Vagina (tissue), 2 donors: ENCODE data around the gene DOCK1. TPM values are rescaled to one million over a fixed set of nuclear protein-coding genes. Genes with fewer than 3 reads are reported as not detected.

Experiments used
- DNase-seq, 2 donors: peaks; one replicate each; pipeline ENCODE4 v3.0.0-alpha.2; 2017; ENCODE audit errors: extremely low spot score in 2 of 2
- H3K27ac ChIP-seq: fragments of 200-600 bp; sonication (generic); one replicate; pipeline ENCODE4 v1.5.1; 2019
- H3K27me3 ChIP-seq: fragments of 200-600 bp; sonication (generic); one replicate; pipeline ENCODE4 v1.5.1; 2019
- H3K36me3 ChIP-seq, 2 donors: fragments of 200-600 bp; sonication (generic); one replicate each; pipeline ENCODE4 v1.5.1; 2017 to 2019
- H3K4me1 ChIP-seq: fragments of 200-600 bp; sonication (generic); one replicate; pipeline ENCODE4 v1.5.1; 2019
- H3K4me3 ChIP-seq, 2 donors: fragments of 200-600 bp; sonication (generic); 1 replicate in 1 of 2; 2 replicates in 1 of 2; pipeline ENCODE4 v1.5.1; 2016 to 2019
- H3K9me3 ChIP-seq: fragments of 200-600 bp; sonication (generic); one replicate; pipeline ENCODE4 v1.5.1; 2019
- POLR2A ChIP-seq, 2 donors: fragments of 450-650 bp; IDR thresholded peaks; one replicate each; pipeline ENCODE4 v1.6.1; 2017; ENCODE audit warnings: antibody characterized with exemption in 2 of 2, mild to moderate bottlenecking in 2 of 2, moderate library complexity in 2 of 2
- POLR2AphosphoS5 ChIP-seq, 2 donors: sonication (generic); formaldehyde crosslinking; IDR thresholded peaks; one replicate each; pipeline ENCODE4 v1.9.0; 2017; ENCODE audit warnings: antibody characterized with exemption in 2 of 2, mild to moderate bottlenecking in 2 of 2, low read depth in 1 of 2; ENCODE audit not compliant: insufficient read depth in 1 of 2
- intact Hi-C: fragments of 100-400 bp; cut with DNase I; formaldehyde crosslinking; loops from one replicate; pipeline ENCODE4 v1.15.1; 2023
- total RNA-seq: library from RNA; depleted of rRNA; stranded (reverse); fragments of >200 nt; gene quantifications from one replicate; pipeline ENCODE4 v1.2.3, GENCODE V29; 2016
- TF ChIP-seq, protein P1 (sequence below), 3 experiments: fragments of 450-650 bp in 2 of 3; fragments of 200-600 bp in 1 of 3; sonication (generic) in 1 of 3; IDR thresholded peaks; one replicate each; pipeline ENCODE4 v1.5.1; 2017 to 2019; ENCODE audit warnings: antibody characterized with exemption in 3 of 3, mild to moderate bottlenecking in 2 of 3, moderate library complexity in 2 of 3

Gene DOCK1
- total RNA-seq, 1 donor from 2014 or later = 64.6 TPM

DNA sequence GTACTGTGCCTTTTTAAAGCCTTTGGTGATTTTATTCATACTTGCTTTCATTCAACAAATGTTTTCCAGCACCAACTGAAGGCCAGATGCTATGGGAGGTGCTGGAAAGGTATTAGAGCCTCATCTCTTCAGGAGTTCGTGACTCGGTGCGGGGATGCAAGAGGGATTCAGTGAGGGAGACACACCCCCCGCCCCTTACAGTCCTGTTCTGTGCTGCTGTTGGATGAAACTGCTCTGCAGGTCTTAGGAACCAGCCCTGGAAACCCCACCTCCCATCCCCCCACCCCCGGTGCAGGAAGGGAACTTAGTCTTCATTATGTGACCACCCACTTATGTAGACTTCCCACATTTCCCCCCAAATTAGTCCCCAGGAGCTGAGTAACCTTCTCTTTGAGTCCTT is 180.7 kb downstream of the DOCK1 start:
- intact Hi-C loops = no loop called here
- no peak for DNase-seq

DNA sequence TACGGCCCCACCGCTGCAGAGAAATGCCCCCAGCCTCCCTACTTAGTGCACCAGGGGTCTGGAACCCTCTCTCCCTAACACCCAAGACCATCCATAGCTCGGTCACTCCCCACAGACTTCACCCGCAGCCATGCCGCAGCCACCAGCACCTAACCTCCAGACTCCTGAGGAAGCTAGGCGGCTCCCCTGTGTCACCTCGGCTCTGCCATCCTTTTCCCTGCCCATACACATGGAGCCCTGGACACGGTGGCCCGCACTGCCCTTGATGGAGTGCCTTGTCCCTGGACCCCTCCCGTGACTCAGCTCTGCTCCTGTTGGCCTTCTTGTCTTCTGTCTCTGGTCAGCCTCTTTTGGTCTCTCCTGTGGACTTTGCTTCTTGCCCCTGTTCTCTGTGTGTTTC is 183.7 kb downstream of the DOCK1 start:
- TF ChIP-seq, protein P1, sequence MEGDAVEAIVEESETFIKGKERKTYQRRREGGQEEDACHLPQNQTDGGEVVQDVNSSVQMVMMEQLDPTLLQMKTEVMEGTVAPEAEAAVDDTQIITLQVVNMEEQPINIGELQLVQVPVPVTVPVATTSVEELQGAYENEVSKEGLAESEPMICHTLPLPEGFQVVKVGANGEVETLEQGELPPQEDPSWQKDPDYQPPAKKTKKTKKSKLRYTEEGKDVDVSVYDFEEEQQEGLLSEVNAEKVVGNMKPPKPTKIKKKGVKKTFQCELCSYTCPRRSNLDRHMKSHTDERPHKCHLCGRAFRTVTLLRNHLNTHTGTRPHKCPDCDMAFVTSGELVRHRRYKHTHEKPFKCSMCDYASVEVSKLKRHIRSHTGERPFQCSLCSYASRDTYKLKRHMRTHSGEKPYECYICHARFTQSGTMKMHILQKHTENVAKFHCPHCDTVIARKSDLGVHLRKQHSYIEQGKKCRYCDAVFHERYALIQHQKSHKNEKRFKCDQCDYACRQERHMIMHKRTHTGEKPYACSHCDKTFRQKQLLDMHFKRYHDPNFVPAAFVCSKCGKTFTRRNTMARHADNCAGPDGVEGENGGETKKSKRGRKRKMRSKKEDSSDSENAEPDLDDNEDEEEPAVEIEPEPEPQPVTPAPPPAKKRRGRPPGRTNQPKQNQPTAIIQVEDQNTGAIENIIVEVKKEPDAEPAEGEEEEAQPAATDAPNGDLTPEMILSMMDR (IDR thresholded peaks at IDR 0.05) = no peak
- Histone ChIP-seq H3K9me3 (no peaks in the 10 kb centered on the region), H3K4me1 (no peaks in the 10 kb centered on the region), H3K27ac (no peak overlapping the region), H3K36me3 (no peaks in the 10 kb centered on the region), H3K4me3 (no peak overlapping the region), H3K27me3 (no peaks in the 10 kb centered on the region)
- DNase-seq = no peak
- intact Hi-C loops = no loop called here

More for the DNA sequence above, 180.7 kb downstream of the DOCK1 start:
- Histone ChIP-seq H3K9me3 (no peaks in the 10 kb centered on the region), H3K4me3 (no peak overlapping the region), H3K27me3 (no peaks in the 10 kb centered on the region), H3K4me1 (no peaks in the 10 kb centered on the region), H3K27ac (no peak overlapping the region), H3K36me3 (no peaks in the 10 kb centered on the region)
- TF ChIP-seq, protein P1 (IDR thresholded peaks at IDR 0.05) = no peak
- TF ChIP-seq POLR2A (IDR thresholded peaks at IDR 0.05) (no peak), POLR2AphosphoS5 (IDR thresholded peaks at IDR 0.05; ENCODE audit: insufficient read depth in 1 of 2, low read depth in 1 of 2) (no peak)

DNA sequence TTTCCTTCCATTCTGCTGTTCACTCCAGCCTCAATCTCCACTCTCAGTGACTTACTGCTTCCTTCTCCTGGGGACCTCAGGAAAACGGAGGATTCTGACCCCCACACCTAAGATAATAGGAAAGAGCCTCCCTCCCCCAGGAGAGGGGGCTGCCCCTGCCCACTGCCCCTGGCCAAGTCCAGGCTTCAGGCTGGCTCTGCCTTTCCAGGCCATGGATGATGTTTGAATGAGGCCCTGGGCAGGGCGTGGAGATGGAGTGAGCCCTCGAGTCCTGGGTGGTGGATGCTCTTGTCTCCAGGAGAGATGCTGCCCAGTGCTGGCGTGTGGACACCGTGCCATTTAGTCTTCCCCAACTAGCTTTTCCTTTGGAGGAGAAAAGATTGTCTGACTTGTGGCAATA is 184.2 kb downstream of the DOCK1 start:
- intact Hi-C loops = no loop called here
- TF ChIP-seq, protein P1 (IDR thresholded peaks at IDR 0.05) = no peak
- no peak for TF ChIP-seq POLR2AphosphoS5 (IDR thresholded peaks at IDR 0.05; ENCODE audit: insufficient read depth in 1 of 2, low read depth in 1 of 2)
- no peak for TF ChIP-seq POLR2A (IDR thresholded peaks at IDR 0.05)
- H3K4me1 ChIP-seq = no peaks in the 10 kb centered on the region
- no peak overlapping the region for H3K27ac ChIP-seq
- H3K9me3 ChIP-seq = no peaks in the 10 kb centered on the region
- no peak overlapping the region for H3K4me3 ChIP-seq
- no peak for DNase-seq
- H3K27me3 ChIP-seq = no peaks in the 10 kb centered on the region
- no peaks in the 10 kb centered on the region for H3K36me3 ChIP-seq

DNA sequence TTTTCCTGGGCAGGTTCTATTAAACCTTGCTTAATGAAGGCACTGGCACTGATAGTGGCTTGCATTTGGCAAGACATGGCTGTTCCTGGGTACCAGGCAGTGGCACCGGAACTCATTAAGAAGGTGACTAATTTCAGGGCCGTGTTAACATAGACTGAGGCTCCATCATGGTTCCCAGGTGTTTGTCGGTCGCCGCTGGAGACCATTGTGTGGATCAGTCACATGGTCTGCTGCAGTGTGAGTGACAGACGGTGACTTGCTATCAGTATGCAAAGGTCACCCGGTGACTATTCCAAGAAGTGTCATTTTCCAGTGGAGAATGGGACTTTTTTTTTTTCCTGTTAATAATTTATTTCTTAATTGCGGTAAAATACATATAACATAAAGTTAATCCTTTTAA is 184.9 kb downstream of the DOCK1 start:
- Histone ChIP-seq H3K4me1 (no peaks in the 10 kb centered on the region), H3K36me3 (no peaks in the 10 kb centered on the region), H3K27me3 (no peaks in the 10 kb centered on the region), H3K27ac (no peak overlapping the region), H3K9me3 (no peaks in the 10 kb centered on the region), H3K4me3 (no peak overlapping the region)
- TF ChIP-seq POLR2A (IDR thresholded peaks at IDR 0.05) (no peak), POLR2AphosphoS5 (IDR thresholded peaks at IDR 0.05; ENCODE audit: insufficient read depth in 1 of 2, low read depth in 1 of 2) (no peak)
- TF ChIP-seq, protein P1 (IDR thresholded peaks at IDR 0.05) = no peak
- no peak for DNase-seq
- intact Hi-C loops = no loop called here

DNA sequence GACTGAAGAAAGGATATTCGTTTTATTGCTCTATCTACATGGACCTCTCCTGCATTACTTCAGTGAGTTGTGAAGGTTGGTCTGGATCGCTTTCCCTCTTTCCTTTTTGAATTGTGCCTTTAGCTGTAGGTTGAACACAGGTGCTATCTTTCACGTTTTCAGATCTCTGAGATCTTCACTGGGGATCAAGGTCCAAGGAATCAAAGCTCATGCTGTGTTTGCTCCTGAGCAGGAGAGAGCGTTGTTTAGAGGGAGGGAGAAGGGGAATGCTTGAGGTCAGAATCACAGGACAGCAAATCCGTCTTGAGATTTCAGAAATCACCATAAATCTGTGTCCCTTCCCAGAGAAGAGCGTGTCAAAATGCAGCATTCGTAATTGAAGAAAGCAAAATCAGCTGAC is 186.1 kb downstream of the DOCK1 start:
- TF ChIP-seq POLR2A (IDR thresholded peaks at IDR 0.05) = no peak
- no peak for TF ChIP-seq POLR2AphosphoS5 (IDR thresholded peaks at IDR 0.05; ENCODE audit: insufficient read depth in 1 of 2, low read depth in 1 of 2)
- TF ChIP-seq, protein P1 (IDR thresholded peaks at IDR 0.05) = no peak
- Histone ChIP-seq H3K4me1 (no peaks in the 10 kb centered on the region), H3K4me3 (no peak overlapping the region), H3K9me3 (no peaks in the 10 kb centered on the region), H3K27me3 (no peaks in the 10 kb centered on the region), H3K36me3 (no peaks in the 10 kb centered on the region), H3K27ac (no peak overlapping the region)
- DNase-seq = no peak
- intact Hi-C loops = no loop called here
